Trophoblast cell (in vitro differentiated cells and primary cell): Measurements from ENCODE around the gene H3-3A.
"Not testable (repeated sequence)": the region's sequence is repeated elsewhere in the genome, so short reads cannot be mapped to it uniquely, and the experiment has no call there.

Experiments used
- DNase-seq, 2 donors: peaks; one replicate each; pipeline ENCODE4 v3.0.0-alpha.2; 2016
- H2AFZ ChIP-seq: 2 replicates; pipeline ENCODE4 v1.6.1; 2013; ENCODE audit warnings: low read length, moderate library complexity, mild to moderate bottlenecking; ENCODE audit not compliant: insufficient read depth, poor library complexity
- H2AK5ac ChIP-seq: 2 replicates; pipeline ENCODE4 v1.6.1; 2013; ENCODE audit warnings: mild to moderate bottlenecking, low read length
- H2BK120ac ChIP-seq: 2 replicates; pipeline ENCODE4 v1.6.1; 2013; ENCODE audit warnings: low read length, mild to moderate bottlenecking, moderate library complexity; ENCODE audit not compliant: insufficient read depth, poor library complexity
- H2BK12ac ChIP-seq: 2 replicates; pipeline ENCODE4 v1.6.1; 2013; ENCODE audit warnings: mild to moderate bottlenecking, low read length, moderate library complexity
- H2BK5ac ChIP-seq: 2 replicates; pipeline ENCODE4 v1.6.1; 2013; ENCODE audit warnings: low read length, low read depth, moderate library complexity, mild to moderate bottlenecking; ENCODE audit not compliant: poor library complexity
- H3K14ac ChIP-seq: 2 replicates; pipeline ENCODE4 v1.6.1; 2013; ENCODE audit warnings: mild to moderate bottlenecking, low read length
- H3K18ac ChIP-seq: 2 replicates; pipeline ENCODE4 v1.6.1; 2013; ENCODE audit warnings: mild to moderate bottlenecking, low read length
- H3K23ac ChIP-seq: 2 replicates; pipeline ENCODE4 v1.6.1; 2013; ENCODE audit warnings: low read length
- H3K27ac ChIP-seq: 2 replicates; pipeline ENCODE4 v1.5.1; 2013; ENCODE audit warnings: low read depth, mild to moderate bottlenecking, inconsistent platforms, low read length, moderate library complexity
- H3K27me3 ChIP-seq: 2 replicates; pipeline ENCODE4 v1.6.1; 2013; ENCODE audit warnings: inconsistent platforms, mild to moderate bottlenecking, low read length, moderate library complexity; ENCODE audit not compliant: insufficient read depth
- H3K36me3 ChIP-seq, 2 experiments: 1 replicate in 1 of 2; 2 replicates in 1 of 2; pipeline ENCODE4 v1.6.1; 2013; ENCODE audit warnings: low read length in 2 of 2, mild to moderate bottlenecking in 2 of 2, moderate library complexity in 1 of 2; ENCODE audit not compliant: insufficient read depth in 2 of 2, control insufficient read depth in 1 of 2
- H3K4ac ChIP-seq: 2 replicates; pipeline ENCODE4 v1.6.1; 2013; ENCODE audit warnings: low read depth, mild to moderate bottlenecking, low read length, moderate library complexity
- H3K4me1 ChIP-seq, 2 experiments: 1 replicate in 1 of 2; 2 replicates in 1 of 2; pipeline ENCODE4 v1.6.1; 2013; ENCODE audit warnings: low read length in 2 of 2, mild to moderate bottlenecking in 2 of 2, moderate library complexity in 1 of 2; ENCODE audit not compliant: insufficient read depth in 2 of 2, control insufficient read depth in 1 of 2
- H3K4me2 ChIP-seq: 2 replicates; pipeline ENCODE4 v1.6.1; 2013; ENCODE audit warnings: inconsistent platforms, mild to moderate bottlenecking, low read length, moderate library complexity
- H3K4me3 ChIP-seq: 2 replicates; pipeline ENCODE4 v1.5.1; 2013; ENCODE audit warnings: mild to moderate bottlenecking, low read depth, low read length, inconsistent platforms
- H3K79me1 ChIP-seq: one replicate; pipeline ENCODE4 v1.6.1; 2013; ENCODE audit warnings: low read length
- H3K79me2 ChIP-seq: 2 replicates; pipeline ENCODE4 v1.6.1; 2013; ENCODE audit warnings: low read length, mild to moderate bottlenecking; ENCODE audit not compliant: control insufficient read depth, insufficient read depth, poor library complexity
- H3K9ac ChIP-seq: 2 replicates; pipeline ENCODE4 v1.6.1; 2013; ENCODE audit warnings: mild to moderate bottlenecking, low read length
- H3K9me3 ChIP-seq: 2 replicates; pipeline ENCODE4 v1.6.1; 2013; ENCODE audit warnings: low read depth, mild to moderate bottlenecking, control low read depth, inconsistent platforms, low read length; ENCODE audit not compliant: insufficient read depth
- H4K12ac ChIP-seq: 2 replicates; pipeline ENCODE4 v1.6.1; 2013; ENCODE audit warnings: low read depth, mild to moderate bottlenecking, low read length, moderate library complexity
- H4K8ac ChIP-seq: 2 replicates; pipeline ENCODE4 v1.6.1; 2013; ENCODE audit warnings: low read depth, mild to moderate bottlenecking, low read length, moderate library complexity
- H4K91ac ChIP-seq: one replicate; pipeline ENCODE4 v1.6.1; 2013; ENCODE audit warnings: low read depth, mild to moderate bottlenecking, low read length, moderate library complexity
- WGBS: extraction: QIAGEN DNeasy Blood & Tissue Kit; methylation state at CpG from one replicate; pipeline ENCODE4 v1.1.7; 2013; ENCODE audit warnings: missing lambda C conversion rate; ENCODE audit not compliant: insufficient read length, insufficient coverage; ENCODE audit errors: extremely low coverage; 5-methylcytosine and 5-hydroxymethylcytosine counted together

The H3-3A gene

DNA sequence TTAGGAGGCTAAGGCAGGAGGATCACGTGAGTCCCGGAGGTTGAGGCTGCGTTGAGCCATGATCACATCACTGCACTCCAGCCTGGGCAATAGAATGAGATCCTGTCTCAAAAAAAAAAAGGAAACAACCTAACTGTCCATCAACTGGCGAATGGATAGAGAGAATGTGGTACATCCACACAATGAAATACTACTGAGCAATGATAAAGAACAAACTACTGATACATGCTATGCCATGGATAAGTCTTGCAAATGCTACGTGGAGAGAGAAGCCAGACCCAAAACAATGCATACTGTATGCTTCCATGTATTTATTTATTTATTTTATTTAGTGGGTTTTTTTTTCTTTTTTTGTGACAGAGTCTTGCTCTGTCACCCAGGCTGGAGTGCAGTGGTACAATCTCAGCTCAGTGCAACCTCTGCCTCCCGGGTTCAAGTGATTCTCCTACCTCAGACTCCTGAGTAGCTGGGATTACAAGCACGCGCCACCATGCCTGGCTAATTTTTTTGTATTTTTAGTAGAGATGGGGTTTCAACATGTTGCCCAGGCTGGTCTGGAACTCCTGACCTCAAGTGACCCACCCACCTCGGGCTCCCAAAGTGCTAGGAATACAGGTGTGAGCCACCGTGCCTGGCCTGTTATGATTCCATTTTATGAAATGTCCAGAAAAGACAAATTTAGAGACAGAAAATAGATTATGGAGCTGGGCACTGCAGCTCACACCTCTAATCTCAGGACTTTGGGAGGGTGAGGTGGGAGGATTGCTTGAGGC is 29.7 kb downstream of the H3-3A start:
- not testable (repeated sequence) for H3K23ac ChIP-seq, H3K4ac ChIP-seq, H3K4me2 ChIP-seq, H3K79me1 ChIP-seq, DNase-seq, H3K36me3 ChIP-seq, H3K18ac ChIP-seq, H4K12ac ChIP-seq, H2BK12ac ChIP-seq, H3K9ac ChIP-seq, H4K8ac ChIP-seq, H3K14ac ChIP-seq, H3K9me3 ChIP-seq, H2BK5ac ChIP-seq, H3K4me3 ChIP-seq, H2AFZ ChIP-seq, H2AK5ac ChIP-seq, H3K79me2 ChIP-seq, H4K91ac ChIP-seq, H3K27ac ChIP-seq, H2BK120ac ChIP-seq, H3K27me3 ChIP-seq, H3K4me1 ChIP-seq
- WGBS, result no CpG with 5 or more reads among the region's 10 CpGs

DNA sequence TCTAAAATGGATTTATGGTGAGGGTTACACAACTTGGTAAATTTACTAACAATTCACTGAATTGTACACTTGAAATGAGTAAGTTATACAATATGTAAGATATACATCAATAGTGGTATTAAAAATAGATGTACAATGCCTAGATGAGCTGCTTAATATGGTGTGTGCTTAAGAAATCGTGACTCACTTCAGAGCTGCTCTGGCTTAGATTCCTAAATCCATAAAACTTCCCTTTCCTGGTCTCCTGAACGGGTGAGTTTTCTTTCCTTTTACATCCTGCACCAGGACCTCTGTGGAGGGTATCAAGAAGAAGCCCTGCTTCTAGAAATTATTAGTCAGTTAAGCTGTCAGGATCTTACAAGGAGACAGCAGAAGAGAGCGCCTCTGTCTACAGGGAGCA is 30.4 kb downstream of the H3-3A start:
- Histone ChIP-seq H3K23ac (no peak overlapping the region), H4K91ac (no peak overlapping the region), H2BK12ac (no peak overlapping the region), H3K79me2 (no peaks in the 10 kb centered on the region), H2AFZ (no peak overlapping the region), H3K79me1 (no peaks in the 10 kb centered on the region), H3K27me3 (peaks cover 2% of the 10 kb centered on the region), H3K27ac (no peak overlapping the region), H4K8ac (no peak overlapping the region), H3K9ac (no peak overlapping the region), H2AK5ac (no peak overlapping the region), H3K4me3 (no peak overlapping the region), H3K4ac (no peak overlapping the region), H4K12ac (no peak overlapping the region), H3K18ac (no peak overlapping the region), H3K36me3 (no peaks in the 10 kb centered on the region), H3K4me2 (no peak overlapping the region), H2BK120ac (no peak overlapping the region), H3K14ac (no peak overlapping the region), H3K9me3 (no peaks in the 10 kb centered on the region), H3K4me1 (peaks cover 0 to 3% of the 10 kb centered on the region in 2 experiments), H2BK5ac (no peak overlapping the region)
- DNase-seq, result no peak
- WGBS, result no CpG with 5 or more reads among the region's 3 CpGs

- Histone ChIP-seq H2BK120ac (no peak overlapping the region), H3K18ac (no peak overlapping the region), H4K8ac (no peak overlapping the region), H3K4me3 (no peak overlapping the region), H3K4me1 (peaks cover 4 to 6% of the 10 kb centered on the region in 2 experiments), H2BK12ac (no peak overlapping the region), H2AK5ac (no peak overlapping the region), H3K36me3 (no peaks in the 10 kb centered on the region), H3K79me2 (no peaks in the 10 kb centered on the region), H4K91ac (no peak overlapping the region), H4K12ac (no peak overlapping the region), H3K27ac (no peak overlapping the region), H3K4ac (no peak overlapping the region), H3K9me3 (no peaks in the 10 kb centered on the region), H2BK5ac (no peak overlapping the region), H3K14ac (no peak overlapping the region), H3K27me3 (peaks cover 2% of the 10 kb centered on the region), H2AFZ (no peak overlapping the region), H3K9ac (no peak overlapping the region), H3K79me1 (no peaks in the 10 kb centered on the region), H3K23ac (no peak overlapping the region), H3K4me2 (no peak overlapping the region)
- DNase-seq, result no peak
- no CpG with 5 or more reads among the region's 2 CpGs for WGBS
These were observed 31.1 kb downstream of the H3-3A start for GRCh38 chr1:226093621-226094020.

DNA sequence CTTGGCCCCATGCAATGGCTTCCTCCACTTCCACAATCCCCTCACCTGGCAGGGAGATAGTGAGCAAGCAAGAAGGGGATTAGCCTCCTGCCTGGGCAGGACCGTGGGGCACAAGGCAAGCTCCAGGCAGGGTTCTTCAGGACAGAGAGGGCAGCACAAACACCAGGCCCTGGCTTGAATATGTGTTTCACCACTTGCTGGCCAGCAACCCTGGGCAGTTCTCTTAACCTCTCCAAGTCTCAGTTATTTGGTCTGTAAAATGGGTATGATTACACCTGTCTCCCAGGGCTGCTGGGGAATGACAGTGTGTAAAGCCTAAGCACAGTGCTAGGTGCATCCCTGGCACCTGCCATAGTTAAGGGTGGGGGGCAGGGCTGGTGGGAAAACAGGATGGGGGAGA is 31.9 kb downstream of the H3-3A start:
- no peak overlapping the region for H2BK120ac ChIP-seq
- no peak overlapping the region for H3K4me3 ChIP-seq
- peaks cover 4 to 6% of the 10 kb centered on the region in 2 experiments for H3K4me1 ChIP-seq
- no peaks in the 10 kb centered on the region for H3K79me1 ChIP-seq
- WGBS, result no CpG with 5 or more reads among the region's 1 CpG
- no peak overlapping the region for H2BK5ac ChIP-seq
- H3K27ac ChIP-seq, result no peak overlapping the region
- no peak overlapping the region for H3K4ac ChIP-seq
- H3K79me2 ChIP-seq, result no peaks in the 10 kb centered on the region
- no peak overlapping the region for H4K8ac ChIP-seq
- no peak overlapping the region for H3K23ac ChIP-seq
- no peaks in the 10 kb centered on the region for H3K9me3 ChIP-seq
- H3K18ac ChIP-seq, result no peak overlapping the region
- H4K91ac ChIP-seq, result no peak overlapping the region
- H3K4me2 ChIP-seq, result no peak overlapping the region
- DNase-seq, result no peak
- no peaks in the 10 kb centered on the region for H3K36me3 ChIP-seq
- no peak overlapping the region for H4K12ac ChIP-seq
- no peak overlapping the region for H2AFZ ChIP-seq
- no peak overlapping the region for H2AK5ac ChIP-seq
- H2BK12ac ChIP-seq, result no peak overlapping the region
- no peak overlapping the region for H3K14ac ChIP-seq
- H3K27me3 ChIP-seq, result peaks cover 2% of the 10 kb centered on the region
- no peak overlapping the region for H3K9ac ChIP-seq
